Measurements from ENCODE around the gene HLA-F. TPM values are rescaled to one million over a fixed set of nuclear protein-coding genes. Genes with fewer than 3 reads are reported as not detected.
A peak's percentile ranks its signal among the peaks of the same experiment; 100 is the strongest.

HLA-F gene
- total RNA-seq, 1 donor from 2014 or later, result 0.82 TPM

DNA sequence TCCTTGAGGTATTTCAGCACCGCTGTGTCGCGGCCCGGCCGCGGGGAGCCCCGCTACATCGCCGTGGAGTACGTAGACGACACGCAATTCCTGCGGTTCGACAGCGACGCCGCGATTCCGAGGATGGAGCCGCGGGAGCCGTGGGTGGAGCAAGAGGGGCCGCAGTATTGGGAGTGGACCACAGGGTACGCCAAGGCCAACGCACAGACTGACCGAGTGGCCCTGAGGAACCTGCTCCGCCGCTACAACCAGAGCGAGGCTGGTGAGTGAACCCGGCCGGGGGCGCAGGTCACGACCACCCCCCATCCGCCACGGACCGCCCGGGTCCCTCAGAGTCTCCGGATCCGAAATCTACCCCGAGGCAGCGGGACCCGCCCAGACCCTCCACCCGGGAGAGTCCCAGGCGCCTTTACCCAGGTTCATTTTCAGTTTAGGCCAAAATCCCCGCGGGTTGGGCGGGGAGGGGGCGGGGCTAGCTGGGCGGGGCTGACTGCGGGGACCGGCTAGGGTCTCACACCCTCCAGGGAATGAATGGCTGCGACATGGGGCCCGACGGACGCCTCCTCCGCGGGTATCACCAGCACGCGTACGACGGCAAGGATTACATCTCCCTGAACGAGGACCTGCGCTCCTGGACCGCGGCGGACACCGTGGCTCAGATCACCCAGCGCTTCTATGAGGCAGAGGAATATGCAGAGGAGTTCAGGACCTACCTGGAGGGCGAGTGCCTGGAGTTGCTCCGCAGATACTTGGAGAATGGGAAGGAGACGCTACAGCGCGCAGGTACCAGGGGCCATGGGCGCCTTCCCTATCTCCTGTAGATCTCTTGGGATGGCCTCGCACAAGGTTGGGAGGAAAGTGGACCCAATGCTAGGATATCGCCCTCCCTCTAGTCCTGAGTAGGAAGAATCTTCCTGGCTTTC, 693 bp downstream of the HLA-F start:
- no peak for FAIRE-seq

DNA sequence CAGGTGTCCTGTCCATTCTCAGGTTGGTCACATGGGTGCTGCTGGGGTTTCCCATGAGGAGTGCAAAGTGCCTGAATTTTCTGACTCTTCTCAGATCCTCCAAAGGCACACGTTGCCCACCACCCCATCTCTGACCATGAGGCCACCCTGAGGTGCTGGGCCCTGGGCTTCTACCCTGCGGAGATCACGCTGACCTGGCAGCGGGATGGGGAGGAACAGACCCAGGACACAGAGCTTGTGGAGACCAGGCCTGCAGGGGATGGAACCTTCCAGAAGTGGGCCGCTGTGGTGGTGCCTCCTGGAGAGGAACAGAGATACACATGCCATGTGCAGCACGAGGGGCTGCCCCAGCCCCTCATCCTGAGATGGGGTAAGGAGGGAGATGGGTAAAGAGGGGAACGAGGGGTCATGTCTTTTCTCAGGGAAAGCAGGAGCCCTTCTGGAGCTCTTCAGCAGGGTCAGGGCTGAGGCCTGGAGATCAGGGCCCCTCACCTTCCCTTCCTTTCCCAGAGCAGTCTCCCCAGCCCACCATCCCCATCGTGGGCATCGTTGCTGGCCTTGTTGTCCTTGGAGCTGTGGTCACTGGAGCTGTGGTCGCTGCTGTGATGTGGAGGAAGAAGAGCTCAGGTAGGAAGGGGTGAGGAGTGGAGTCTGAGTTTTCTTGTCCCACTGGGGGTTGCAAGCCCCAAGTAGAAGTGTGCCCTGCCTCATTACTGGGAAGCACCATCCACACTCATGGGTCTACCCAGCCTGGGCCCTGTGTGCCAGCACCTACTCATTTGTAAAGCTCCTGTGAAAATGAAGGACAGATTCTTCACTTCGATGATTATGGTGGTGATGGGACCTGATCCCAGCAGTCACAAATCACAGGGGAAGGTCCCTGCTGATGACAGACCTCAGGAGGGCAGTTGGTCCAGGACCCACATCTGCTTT, 2.0 kb downstream of the HLA-F start:
- FAIRE-seq, result no peak

More for the DNA sequence above, 693 bp downstream of the HLA-F start:
- peak; percentile 29 to 56 for DNase-seq (ENCODE audit: low spot score in 2 of 2)

DNA sequence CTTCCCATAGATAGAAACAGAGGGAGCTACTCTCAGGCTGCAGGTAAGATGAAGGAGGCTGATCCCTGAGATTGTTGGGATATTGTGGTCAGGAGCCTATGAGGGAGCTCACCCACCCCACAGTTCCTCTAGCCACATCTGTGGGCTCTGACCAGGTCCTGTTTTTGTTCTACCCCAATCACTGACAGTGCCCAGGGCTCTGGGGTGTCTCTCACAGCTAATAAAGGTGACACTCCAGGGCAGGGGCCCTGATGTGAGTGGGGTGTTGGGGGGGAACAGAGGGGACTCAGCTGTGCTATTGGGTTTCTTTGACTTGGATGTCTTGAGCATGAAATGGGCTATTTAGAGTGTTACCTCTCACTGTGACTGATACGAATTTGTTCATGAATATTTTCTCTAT, 2.8 kb downstream of the HLA-F start:
- FAIRE-seq, result no peak
- DNase-seq (ENCODE audit: low spot score in 2 of 2), result no peak

More for the DNA sequence above, 2.0 kb downstream of the HLA-F start:
- no peak for DNase-seq (ENCODE audit: low spot score in 2 of 2)

DNA sequence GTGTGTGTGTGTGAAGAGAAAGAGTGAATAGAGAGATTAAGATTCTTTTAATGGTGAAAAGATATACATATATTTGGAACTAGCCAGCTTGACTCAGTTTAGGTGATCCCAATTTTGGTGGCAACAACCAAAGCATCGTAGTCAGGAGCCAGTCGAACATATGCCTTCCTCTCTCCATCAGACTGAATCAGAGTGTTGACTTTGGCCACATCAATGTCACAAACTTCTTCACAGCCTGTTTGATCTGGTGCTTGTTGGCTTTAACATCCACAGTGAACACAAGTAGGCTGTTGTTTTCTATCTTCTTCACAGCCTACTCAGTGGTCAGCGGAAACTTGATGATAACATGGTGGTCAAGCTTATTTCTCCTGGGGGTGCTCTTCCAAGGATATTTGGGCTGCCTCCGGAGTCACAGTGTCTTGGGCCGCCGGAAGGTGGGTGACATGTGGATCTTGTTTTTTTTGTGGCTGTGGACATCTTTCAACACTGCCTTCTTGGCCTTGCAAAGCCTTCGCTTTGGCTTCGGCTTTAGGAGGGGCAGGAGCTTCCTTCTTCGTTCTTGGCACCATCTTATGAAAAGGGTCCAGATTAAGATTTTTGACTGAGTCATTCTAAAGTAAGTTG, 3.4 kb downstream of the HLA-F start:
- no peak for DNase-seq (ENCODE audit: low spot score in 2 of 2)
- no peak for FAIRE-seq

DNA sequence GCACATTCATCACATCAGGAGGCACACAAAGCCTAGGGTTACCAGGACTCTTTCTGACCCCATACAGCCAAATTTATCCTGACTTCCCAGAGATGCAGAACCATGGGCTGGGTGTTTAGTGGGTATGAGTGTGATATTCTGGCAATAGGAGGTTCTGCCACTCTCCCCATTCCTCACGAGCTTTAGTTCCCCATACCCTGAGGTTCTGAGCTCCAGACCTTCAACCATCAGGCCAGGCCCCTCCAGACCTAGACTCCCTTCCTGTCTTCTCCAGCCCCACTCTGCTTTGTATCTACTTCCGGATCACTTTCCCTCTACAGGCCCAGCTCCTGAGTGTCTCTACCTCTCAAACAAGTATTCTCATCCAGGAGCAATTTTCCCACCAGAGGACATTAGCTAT, 4.4 kb downstream of the HLA-F start:
- no peak for FAIRE-seq
- DNase-seq (ENCODE audit: low spot score in 2 of 2), result no peak

DNA sequence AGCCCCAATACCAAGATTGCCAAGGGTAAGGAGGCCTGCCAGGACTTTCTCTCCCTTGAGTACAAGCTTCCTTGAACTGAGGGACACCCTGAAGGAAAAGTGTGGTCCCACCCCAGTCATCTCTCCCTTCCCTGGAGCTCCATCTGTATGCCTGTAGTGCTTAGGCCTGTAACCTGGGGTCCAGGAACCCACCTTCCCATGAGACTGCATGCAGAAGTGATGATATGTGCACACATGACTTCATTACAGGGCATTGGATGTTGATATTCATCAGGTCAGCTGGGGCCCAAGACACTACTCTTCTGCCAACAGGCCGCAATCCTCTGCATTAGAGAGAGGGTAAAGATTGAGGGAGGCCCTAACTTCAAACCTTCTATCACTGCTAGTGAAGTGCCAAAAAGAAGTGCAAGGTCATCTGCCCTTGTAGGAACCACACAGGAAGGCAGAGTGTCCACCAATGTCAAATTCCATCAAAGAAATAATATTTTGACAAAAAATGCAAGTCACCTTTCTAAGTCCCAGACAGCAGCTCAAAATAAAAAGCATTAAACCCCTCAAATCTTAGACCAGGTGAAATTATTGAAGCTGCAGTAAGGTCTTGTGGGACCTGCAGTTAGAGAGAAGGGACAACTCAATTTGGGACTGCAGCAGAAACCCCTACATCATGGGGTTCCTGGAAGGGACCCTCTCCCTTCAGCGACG, 5.1 kb downstream of the HLA-F start:
- FAIRE-seq (no peak), DNase-seq (ENCODE audit: low spot score in 2 of 2) (no peak)

DNA sequence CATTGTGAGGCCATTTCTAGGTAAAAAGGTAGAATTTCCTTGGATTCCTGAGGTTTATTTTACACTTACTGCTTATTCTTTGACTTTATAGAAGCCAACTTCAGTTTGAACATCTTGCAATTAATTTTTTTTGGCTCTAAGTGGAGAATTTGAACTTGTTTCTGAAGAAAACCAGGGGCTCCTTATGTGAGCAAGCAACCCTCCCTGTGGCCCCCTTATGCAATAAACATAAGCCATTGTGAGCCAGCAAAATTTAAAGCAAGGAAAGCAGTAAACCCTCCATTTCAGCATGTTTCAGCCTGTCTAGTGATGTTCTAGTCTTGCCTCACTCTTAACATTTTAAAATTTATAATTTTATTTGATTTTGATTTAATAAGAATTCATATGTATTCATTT, 5.6 kb downstream of the HLA-F start:
- DNase-seq (ENCODE audit: low spot score in 2 of 2) (no peak), FAIRE-seq (no peak)

DNA sequence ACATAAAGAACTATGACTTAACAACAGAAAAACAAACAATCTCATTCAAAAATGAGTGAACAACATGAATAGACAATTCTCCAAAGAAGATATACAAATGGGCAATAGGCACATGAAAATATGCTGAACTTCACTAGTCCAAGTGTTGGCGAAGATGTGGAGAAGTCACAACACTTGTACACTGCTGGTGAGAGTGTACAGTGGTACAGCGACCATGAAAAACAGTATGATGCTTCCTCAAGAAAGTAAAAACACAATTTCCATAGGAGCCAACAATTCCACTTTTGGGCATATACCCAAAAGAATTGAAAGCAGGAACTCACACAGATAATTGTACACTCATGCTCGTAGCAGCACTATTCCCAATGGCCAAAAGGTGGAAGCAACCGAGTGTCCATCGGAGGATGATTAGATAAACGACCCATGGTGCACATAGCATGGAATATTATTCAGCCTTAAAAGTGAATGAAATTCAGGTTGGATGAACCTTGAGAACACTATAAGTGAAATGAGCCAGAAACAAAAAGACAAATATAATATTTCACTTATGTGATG, 6.6 kb downstream of the HLA-F start:
- DNase-seq (ENCODE audit: low spot score in 2 of 2), result no peak
- FAIRE-seq, result no peak

DNA sequence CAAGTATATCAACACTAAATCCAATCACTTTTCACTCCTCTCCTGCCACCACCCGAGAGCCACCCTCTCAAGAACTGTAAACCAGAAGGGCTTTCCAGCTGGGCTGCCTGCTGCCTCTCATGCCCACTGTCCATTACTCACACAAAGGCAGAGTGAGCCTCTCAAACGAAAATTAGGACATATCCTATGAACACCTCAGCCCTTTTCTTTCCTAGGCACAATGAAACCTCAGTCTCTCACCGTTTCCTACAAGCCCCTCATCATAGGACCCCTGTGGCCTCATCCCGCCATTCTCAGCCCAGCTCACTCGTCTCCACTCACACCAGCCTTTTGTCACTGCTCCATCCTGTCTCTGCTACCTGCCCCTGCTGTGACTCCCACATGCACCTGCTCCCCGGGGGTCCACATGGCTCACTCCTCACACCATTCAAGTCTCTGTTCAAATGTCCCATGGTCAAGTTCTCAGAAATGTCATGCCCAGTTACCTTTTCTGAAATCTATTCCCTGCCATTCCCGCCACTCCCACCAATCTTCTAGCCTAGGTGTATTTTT, 7.4 kb downstream of the HLA-F start:
- FAIRE-seq (no peak), DNase-seq (ENCODE audit: low spot score in 2 of 2) (no peak)

DNA sequence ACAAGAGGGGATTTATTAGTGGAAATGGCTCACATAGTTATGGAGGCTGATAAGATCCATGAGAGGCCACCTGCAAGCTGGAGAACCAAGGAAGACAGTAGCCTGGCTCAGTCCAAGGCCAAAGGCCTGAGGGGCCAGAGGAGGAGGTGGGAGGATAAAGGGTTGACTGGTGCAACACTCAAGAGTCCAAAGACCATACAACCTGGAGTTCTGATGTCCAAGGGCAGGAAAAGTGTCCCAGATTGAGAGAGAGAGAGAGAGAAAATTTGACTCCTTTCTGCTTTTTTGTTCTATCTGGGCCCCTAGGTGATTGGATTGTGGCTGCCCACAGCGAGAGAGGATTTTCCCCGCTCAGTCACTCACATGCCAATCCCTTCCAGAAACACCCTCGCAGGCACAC, 8.0 kb downstream of the HLA-F start:
- DNase-seq (ENCODE audit: low spot score in 2 of 2) (no peak), FAIRE-seq (no peak)

DNA sequence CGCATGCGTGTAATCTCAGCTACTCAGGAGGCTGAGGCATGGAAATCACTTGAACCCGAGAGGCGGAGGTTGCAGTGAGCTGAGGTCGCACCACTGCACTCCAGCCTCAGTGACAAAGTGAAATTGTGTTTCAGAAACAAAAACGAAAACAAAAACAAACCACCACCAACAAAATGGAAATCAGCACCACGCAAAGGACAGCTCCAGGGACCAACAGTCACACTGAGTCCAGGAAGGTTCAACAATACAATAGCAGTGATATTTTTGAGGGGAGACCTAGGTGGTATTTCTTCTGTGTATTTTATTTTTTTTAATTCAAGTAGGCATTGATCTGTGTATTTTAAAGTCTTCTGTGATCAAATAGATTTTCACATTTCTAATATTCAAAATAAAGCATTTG, 9.8 kb downstream of the HLA-F start:
- no peak for FAIRE-seq

DNA sequence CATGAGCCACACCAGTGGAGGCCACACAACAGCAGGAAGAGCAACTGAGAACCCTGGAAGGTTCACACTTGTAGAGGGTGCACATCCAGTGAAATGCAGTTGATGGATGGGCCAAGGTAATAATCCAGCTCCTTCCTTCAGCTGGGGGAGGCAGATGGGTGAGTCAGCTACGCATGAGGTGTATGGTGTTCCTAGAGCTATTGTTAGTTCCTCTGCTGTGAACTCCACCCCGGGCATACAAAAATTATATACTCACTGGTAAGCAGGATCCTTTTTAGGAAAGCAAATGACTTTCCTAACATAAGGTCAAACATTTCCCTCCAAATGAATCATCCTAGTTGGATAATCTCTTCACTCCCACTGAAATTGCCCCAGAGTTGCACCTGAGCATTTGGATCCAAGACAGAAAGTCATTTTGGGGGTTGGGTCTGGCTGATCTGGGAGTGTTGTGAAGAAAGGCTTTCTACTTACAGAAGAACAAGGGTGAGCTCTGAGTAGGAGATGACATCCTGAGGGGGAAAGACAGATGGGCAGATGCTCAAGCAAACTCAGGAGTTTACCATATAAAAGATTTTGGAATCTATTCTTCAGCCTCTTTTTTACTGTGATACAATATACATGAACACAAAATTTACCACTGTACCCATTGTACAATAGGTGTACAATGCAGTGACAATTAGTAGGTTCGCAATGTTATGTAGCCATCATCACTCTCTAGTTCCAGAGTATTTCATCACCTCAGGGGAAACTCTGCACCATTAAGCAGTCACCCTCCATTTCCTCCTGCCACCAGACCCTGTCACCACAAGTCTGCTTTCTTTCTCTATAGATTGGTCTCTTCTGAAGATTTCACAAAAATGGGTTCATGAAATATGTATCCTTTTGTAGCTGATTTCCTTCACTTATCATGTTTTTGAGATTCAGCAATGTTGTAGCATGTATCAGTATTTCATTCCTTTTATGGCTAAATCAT, 11.1 kb downstream of the HLA-F start:
- FAIRE-seq, result no peak
- DNase-seq (ENCODE audit: low spot score in 2 of 2), result no peak

More for the DNA sequence above, 9.8 kb downstream of the HLA-F start:
- no peak for DNase-seq (ENCODE audit: low spot score in 2 of 2)

DNA sequence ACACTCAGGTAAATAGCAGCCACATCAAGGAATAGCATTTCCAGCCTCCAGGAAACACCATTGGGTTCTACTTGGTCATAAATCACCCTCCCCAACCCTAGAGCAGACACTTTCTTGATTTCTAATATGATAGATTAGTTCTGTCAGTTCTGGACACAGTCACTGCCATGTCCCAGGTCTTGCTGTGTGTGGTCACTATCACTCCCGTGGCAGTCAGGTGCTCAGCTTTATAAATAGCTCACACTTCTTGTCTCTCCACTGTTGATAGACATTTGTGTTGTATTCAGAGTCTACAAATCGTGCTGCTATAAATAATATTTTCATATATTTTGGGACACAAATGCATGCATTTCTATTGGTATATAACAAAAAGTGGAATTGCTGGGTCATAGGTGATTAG, 13.3 kb downstream of the HLA-F start:
- no peak for DNase-seq (ENCODE audit: low spot score in 2 of 2)
- FAIRE-seq, result no peak

DNA sequence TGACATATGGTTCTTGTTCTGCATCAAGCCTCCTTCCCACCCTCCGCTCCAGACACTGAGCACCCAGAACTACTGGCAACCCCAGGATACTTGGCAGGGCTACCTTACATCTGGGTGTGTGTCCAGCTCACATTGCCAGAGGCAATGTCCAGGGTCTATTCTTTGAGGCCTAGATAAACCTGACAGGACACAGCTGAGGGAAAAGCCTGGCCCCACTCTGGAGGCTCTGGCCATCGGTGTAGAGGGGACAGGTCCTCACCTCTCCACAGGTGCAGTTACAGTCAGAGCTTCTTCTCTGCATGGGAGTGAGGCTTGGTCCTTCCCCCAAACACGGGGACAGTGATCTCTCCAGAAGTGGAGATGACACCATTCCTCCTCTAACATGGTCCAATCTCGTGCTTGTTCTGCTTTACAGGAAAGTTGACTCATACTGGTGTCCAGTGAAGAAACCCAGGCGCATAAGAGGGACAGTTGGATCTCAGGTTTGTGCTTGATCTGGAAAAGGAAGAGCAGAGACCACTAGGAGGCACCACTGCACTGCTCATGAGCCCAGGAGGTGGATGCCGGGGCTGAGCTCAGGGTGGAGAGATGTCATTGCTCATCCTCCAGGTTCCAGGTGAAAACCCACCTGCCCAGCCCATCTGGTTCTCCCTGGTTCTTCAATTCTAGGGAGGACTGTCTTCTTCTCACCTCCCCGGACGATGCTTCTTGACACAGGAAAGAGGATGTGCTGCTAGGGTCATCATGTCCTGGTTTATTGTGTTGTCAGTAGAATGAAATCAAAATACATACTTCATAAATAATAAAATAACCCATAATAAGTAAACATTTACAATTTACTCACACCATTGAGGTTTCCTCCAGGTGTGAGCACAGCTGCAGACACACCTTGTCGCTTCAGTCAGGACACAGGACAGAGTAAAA, 14.7 kb downstream of the HLA-F start:
- FAIRE-seq, result no peak

DNA sequence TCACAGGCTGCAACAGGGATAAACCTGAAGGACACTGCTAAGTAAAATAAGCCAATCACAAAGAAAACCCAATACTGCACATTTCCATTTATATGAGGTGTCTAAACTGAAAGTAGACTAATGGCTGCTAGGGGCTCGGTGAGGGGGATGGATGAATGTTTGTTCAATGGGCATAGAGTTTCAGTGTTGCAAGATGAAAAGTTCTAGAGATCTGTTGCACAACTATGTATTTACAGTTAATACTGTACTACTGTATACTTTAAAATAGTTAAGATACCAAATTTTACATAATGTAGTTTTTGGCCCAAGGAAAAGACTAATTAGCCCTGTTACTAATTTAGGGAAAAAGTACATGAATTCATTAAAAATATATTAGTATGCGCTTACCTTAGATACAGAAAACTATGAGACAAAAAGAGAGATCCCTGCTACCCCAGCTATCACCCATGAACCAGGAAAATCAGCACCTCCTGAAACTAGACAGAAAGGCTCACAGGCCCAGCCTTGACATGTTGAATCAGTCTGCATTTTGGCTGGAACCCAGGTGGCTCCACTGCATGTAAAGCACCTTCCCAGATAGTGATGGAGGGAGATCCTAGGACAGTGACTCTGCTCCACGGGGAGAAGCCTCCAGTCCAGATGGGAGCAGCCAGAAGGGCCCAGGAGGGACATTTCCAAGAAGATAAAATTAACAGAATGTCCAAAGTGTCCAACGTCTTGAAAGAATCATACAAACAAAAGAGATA, 16.1 kb downstream of the HLA-F start:
- no peak for FAIRE-seq
- DNase-seq (ENCODE audit: low spot score in 2 of 2), result no peak

More for the DNA sequence above, 14.7 kb downstream of the HLA-F start:
- peak in 1 of 2 donors; percentile 49 for DNase-seq (ENCODE audit: low spot score in 2 of 2)

DNA sequence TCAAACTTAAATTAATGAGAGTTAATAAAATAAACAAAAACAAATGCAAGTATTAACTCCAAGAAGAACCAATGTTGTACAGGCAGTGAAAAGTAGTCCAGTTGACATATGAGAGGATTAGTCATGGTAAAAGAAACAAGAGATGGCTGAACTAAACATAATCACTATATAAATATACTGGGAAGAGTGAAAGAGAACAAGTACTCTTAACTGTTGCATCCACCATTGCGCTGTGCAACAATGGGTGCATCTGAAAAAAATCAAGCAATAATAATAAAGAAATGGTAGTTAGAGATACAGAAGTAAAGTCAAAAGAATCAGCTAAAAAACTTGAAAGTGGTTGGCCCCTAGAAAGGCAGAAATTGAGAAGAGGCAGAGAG, 16.6 kb downstream of the HLA-F start:
- FAIRE-seq (no peak), DNase-seq (ENCODE audit: low spot score in 2 of 2) (no peak)

DNA sequence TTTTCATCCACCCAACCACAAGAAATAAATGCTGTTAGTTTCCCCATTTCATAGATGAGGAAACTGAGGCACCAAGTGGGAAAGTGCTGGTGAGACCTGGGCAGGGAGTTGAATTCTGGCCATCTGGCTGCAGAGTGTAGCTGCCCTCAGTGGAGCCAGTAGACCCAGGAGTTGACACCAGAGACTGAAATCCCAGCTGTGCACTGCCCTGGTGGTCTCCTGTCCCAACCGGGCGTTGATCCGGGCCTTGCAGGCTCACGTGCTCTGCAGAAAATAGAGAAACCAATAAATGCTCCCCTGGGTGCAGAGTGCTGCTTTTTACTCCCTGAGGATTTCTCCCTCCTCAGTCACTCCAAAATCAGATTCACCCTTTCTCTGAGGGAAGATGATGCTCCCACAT, 18.4 kb downstream of the HLA-F start:
- DNase-seq (ENCODE audit: low spot score in 2 of 2), result no peak
- FAIRE-seq, result no peak

Measured in frontal cortex (tissue), 4 donors.